HuH-7.5 (cell line): Measurements from ENCODE around the gene MYO18B.
A peak's percentile ranks its signal among the peaks of the same experiment; 100 is the strongest.

Experiments
- DNase-seq: peaks from one replicate; pipeline ENCODE4 v3.0.0; 2011; ENCODE audit warnings: low spot score

Gene MYO18B

DNA sequence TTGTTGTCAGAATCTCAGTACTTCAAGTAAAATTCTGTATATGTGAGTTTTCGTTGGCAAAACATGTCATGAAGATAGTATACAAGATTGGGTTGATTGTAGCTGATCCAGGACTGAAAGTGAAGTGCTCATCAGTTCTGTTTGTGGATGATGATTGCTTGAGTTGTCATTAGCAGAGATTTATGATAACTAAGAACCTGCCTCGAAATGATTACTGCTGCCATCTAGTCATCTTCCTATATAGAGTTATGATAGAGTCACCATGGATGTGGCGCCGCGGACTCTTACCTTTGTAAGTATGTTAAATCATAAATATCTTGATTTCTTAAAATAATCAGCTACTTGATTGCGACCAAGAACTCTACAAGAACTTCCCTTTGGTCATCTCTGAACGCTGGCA lies 27.9 kb upstream of the MYO18B start:
- DNase-seq = no peak

DNA sequence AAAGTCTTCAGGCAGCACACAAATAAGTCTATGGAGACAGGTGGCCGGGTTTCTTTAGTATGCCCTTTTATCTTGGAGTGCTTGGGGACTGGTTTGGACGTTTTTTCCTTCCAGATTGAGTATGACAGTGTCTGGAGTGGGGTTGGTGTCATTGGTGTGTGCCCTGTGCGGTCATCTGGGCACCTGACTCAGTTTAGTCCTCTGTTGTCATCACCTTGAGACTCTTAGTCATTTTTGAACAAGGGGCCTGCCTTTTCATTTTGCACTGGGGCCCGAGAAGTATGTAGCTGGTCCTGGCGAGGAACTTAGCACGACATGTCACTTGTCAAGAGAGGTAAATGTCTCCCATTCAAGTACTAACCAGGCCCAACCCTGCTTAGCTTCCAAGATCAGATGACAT lies 27.2 kb upstream of the MYO18B start:
- no peak for DNase-seq

DNA sequence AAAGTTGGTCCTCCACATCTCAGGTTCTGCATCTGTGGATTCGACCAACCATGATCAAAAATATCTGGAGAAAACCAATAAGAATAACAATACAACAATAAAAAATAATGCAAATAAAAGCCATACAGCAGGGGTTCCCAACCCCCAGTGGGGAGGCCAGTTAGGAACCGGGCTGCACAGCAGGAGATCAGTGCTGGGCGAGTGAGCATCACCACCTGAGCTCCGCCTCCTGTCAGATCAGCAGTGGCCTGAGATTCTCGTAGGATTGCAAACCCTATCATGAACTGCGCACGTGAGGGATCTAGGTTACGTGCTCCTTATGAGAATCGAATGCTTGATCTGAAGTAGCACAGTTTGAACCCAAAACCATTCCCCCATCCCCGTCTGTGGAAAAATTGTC lies 25.4 kb upstream of the MYO18B start:
- DNase-seq = no peak

DNA sequence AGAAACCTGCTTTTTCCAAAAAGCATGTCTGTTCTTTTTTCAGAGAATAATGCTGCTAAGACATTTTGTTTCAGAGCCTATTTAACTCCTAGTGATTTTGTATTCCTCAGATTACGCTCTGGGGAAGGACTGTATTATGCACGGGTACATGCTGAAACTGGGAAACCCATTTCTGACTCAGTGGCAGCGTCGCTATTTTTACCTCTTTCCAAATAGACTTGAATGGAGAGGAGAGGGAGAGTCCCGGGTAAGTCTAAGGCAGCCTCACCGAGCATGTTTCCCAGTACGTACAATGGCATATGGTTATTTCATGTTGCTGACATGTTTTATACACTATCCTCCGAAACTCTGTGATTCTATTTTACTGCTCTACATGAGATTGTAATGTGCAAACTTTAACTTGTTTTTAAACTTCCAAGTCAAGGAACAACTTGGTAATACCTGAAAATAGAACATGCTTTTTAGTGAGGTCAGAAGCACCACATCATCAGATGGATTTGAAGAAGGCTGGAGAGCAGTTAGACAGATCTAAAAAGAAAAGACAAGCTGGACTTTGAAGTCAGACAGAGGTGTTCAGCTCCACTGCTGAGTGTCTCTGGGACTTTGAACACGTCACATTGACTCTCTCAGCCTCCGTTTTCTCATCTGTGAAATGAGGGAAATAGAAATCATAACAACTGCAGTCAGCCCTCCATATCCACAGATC lies 23.7 kb upstream of the MYO18B start:
- no peak for DNase-seq

DNA sequence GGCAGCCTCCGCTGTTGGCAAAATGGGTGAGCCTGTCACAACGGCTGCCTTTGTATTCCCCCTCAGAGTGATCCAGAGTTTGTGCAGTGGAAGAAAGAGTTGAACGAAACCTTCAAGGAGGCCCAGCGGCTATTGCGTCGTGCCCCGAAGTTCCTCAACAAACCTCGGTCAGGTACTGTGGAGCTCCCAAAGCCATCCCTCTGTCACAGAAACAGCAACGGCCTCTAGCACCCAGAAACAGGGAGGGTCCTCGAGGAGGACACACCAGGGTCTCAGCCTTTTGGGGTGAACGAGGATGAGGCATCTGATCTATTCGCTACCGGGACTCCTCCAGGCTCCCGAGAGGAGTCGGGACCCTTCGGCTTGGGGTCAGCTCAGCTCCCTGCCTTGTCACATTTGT lies 19.8 kb upstream of the MYO18B start:
- no peak for DNase-seq

DNA sequence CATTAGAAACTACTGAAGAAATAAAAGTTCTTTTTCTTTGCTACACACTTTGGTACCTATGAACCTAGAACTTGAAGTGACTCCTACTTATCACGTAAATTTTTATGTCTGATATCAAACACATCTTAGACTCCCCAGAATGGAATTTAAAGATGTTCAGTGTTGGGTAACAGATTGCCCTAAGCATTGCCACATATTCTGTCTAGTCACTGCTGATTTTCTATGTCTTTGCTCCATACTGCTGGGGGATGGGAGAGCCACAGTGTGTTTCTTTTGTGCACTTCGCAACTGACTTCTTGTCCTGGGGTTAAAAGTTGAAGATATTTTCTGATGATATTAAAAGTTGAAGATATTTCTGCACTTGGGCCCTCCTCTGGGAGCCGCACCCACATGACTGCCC lies 19.4 kb upstream of the MYO18B start:
- DNase-seq = no peak

DNA sequence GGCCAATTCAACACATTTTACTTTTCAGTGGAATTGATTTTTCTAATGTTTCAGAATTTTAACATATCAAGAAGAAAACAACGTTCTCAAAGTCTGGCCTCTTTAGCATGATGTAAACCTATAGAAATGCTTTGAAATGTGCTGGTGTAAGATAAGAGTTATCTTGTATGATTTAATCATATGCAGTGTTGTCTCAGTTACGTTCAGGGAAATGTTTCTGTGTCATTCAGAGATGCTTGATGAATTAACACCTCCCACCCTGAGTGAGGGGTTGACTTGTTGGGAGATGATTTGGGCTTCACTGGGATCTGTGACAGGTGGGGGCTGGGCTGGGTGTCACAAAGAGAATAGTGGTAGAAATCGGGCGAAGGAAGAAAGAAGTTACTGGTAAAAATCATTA lies 15.7 kb upstream of the MYO18B start:
- no peak for DNase-seq

DNA sequence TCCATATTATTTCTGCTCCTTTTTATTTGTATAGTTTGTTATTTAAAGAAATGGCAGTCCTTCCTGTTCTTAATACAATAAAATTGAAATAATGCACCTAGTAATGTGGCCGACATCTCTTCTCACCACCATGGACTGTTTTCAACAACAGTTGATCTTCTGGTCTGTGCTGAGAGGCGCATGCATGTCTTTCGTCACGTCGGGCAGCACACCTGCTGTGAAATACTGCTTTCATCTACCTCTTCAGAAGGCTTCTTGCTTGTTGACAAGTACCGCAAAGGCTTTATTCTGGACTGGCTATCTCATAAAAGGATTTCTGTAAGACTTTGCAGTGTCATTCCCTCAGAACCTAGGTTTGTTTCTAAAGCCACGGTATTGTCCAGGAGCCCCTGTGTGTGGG lies 13.9 kb upstream of the MYO18B start:
- DNase-seq = no peak

DNA sequence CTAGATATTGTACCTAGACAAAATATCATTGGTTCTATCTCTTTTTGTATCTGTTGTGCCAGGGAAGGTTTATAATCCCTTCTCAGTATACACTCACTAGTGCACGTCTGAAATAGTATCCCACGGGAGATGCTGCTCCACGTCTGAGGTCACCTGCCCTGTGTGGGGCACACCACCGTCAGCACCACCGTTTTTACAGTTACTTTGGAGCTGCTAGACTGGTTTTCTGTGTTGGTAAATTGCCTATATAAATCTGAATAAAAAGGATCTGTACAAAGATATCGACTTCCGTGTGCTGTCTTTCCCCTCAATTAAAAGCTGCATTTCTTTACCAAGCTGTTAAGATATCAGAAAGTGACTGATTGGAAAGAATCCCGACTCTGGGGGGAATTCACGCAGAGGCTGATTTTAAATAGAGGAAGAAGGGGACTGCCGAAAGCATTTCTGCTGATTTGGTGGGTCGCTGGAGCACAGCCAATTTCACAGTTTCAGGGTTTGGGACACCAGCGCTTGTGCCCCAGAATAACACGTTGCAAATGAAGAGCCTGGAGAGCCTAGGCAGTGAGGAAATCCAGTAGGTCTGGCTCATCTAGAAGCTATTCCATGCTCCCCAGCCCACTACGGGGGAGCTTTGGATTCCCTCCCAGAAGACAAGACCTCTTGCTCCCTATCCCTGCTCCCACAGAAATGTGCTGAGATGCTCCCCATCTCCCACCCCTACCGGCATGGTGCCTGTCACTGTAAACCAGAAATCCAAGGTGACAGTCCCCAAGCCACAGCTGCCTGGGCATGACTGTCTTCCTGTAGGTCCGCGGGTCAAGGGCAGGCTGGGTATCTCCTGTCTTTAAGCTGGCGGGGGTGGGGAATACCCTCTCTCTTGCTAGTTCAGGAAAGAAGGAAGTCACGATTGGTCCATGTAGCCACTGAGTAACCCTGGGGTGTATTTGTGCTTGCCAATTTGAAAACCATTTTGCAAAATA lies 12.7 kb upstream of the MYO18B start:
- no peak for DNase-seq

DNA sequence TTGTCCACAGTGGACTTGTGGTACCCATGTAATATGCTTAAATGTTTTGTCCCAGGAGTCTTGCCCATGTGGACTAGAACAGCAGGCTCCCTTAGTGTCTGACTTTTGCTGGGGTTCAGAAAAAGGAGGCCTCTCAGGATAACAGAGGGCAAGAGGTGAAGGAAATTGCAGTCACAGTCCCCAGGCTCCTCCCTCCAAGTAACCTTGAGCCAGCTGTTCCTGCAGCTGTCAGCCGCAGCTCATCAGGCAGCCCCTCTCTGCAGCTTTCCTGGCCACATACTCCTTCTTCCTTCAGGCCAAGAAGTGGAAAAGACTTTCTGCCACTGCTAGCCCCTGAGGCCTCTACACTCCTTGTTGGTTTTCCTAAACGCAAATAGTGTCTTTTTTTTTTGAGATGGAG lies 6.3 kb upstream of the MYO18B start:
- DNase-seq = no peak

DNA sequence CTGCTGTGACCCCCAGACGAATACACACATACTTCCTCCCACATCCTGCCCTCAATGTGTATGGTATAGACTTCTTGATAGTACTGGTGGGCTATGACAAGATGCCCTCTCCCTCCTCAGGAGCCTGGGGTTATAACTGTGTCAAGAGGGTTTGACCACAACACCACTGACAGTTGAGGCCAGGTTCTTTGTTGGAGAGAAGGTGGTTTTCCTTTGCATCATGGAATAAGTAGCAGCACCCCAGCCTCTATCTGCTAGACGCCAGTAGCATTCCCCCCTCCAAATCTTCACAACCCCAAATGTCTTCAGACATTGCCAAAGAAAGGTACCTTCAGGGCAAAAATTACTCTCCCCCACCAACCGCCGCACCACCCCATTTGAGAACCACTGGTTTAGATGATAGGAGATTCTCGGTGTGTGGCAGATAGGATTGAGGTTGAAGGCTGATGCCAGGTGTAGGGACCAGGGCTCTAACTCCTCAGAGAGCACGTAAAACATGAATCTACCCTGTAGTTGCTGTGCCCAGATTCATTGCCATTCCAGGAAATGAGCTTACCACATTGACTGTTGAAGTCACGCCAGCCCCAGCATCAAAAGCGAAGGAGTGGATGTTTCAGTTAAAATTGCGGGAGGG lies 5.5 kb upstream of the MYO18B start:
- no peak for DNase-seq

DNA sequence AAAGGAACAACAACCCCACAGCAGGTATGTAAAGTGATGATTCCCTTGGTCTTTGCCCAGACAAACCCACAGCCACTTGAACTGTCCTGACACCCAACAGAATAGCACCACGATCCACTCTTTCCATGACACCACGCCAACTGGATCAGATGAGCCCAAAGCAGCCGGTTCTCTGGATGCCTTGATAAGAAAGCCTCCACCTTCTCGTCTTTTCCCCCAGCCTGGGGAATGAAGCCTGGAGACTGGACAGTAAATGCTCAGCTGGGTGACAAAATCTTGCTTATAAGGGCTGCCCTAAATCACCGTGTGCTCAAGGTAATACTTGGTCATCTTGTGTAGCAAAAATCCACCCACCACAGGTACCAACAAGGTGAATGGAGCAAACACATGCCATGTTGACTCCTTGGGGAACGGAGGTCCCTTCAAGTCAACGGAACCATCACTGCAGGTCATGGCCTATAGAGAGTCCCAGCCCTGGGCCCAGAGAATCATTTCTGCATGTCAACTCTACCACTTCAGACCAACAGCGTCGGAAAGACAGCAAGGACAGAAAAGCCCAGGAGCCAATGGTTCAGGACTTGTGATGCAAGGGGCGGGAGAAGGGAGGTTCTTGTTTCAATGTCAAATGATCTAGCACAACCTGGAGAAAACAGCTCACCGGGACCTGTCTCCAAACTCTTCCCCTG lies 2.2 kb upstream of the MYO18B start:
- DNase-seq = no peak

DNA sequence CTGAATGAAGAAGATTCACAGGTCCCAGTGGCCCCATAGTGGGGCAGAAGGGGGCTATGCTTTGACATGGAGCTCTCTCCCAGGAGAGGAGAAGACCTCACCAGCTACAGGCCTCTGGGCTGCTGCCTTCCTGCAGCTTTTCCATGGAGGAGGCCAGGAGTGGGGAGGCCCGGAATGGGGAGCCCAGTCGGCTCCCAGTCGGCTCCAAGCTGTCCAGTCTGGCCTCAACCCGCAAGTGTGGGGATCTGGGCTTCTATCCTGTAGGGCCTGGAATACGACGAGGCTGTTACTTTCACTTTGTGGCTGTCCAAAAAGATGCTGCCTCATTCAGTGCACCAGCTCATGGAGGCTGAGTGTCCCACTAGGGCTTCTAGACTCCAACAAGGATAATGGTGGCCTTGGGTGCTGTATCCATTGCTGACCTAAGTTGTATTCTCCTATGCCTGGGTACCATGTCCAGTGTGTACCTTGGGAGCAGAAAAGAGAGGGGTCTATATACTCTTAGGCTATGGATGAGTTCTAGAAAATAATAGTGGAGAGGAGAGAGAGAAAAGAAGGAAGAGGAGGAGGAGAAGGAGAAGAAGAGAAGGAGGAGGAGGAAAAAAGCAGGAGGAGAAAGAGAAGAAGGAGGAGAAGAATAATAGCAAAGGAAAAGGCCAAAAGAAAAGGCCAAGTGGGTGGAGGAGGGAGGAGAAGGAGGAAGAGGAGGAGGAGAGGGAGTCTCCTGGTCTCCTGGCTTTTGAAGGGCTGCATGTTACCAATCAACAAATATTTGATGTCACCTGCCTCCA lies 1.1 kb downstream of the MYO18B start:
- no peak for DNase-seq

DNA sequence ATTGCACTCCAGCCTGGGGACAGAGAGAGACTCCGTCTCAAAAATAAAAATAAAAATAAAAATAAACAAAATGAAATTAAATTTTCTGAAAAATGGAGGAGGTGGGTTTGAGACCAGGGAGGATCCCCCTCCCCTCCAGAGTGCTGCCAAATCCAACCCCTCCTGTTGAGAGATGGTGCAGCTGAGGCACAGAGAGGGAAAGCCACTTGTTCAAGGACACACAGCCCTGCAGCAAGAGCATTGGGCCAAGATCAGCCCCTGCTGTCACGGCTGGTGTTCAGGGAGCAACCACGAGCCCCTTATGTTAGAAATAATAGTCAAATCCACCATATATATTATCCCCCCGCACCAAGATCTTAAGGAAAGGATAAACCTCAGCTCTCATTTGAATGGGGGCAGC lies 2.7 kb downstream of the MYO18B start:
- no peak for DNase-seq

DNA sequence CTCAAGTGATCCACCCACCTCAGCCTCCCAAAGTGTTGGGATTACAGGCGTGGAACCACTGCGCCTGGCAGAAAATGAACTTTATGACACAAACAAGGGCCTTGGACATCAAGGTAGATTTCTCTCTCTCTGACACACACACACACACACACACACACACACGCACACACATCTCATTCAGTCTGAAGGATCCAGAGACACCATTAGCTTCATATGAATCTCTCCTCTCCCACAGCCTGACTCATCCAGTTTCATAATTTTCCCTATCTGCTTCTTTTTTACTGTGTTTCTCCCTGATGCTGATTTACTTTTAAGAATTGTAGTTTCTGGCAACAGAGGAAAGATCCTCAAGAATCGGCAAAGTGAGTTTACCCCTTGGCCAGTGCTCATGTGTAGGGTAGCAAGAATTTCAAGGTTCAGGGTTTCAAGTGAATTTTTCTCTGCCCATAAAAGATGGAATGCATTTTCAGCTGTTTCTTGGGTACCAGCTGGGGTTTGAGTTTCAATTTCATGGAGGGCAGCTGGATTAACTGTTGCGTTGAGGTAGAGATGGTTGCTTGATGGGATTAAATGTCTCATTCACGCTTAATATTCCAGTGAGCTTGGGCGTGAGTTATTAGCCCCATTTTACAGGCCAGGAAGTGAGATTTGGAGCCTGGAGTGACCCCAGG lies 3.5 kb downstream of the MYO18B start:
- DNase-seq = no peak

DNA sequence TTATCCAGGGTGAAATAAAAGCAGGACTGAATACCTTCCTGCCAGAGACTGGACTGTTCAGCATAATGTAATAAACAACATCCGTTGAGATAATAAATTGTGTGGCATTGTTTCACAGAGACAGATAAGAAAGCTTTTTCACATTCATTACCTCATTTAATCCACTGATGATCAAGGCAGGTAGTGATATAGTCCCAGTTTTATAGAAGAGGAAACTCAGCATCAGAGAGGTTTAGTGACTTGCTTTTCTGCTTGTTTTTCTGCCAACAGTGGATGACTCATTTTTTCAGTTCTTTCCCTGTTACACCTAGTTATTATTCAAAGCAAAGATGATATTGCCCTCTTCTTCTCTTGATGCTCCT lies 4.0 kb downstream of the MYO18B start:
- DNase-seq = no peak

DNA sequence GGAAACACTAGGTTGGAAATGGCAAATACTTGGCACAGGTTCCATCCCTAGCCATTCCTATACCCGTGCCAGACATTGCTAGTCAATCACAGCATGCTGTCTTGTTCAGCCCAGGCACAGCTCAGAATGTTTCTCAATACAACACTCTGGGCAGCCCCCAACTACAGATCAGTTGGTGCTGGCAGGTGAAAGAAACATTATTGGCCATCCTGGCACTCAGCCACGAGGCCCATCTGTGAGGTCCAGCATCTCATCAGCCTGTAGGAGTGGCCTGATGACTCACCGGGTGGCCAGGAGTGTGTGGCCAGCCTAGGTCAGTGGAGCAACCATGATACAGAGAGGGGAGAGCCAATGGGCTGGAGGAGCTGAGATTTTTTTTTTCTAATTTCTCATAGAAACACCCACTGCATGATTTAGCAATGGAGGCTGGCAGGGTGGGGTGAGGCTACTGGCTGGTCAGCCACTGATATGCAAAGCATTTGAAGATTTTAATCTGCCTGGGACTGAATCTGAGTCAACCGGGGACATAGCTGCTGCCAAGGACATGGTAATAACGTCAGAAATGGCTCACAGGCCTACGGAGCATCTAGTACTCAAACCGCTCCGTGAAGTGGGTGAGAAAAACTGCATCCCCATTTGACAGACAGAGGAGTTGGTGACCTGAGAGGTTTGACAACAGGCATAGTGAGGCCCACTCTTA lies 5.4 kb downstream of the MYO18B start:
- peak; percentile 39 for DNase-seq

DNA sequence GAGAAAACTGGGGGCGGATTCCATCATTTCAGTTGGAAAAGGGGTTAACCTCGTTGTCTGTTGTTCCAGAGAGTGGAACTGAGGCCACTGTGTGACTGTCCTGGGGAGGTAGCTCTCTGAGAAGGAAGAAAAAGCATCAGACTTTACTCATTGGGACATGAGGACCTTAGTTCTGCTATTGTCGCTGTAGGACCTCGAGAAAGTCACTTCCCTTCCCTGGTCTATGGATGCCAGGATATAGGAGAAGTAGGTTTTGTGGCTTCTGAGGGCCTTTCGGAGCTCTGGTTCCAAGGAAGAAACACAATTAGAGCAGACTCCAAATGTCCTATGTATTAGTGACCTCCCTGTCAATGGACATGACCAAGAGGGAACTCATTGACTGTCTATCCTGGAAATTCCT lies 6.2 kb downstream of the MYO18B start:
- no peak for DNase-seq

DNA sequence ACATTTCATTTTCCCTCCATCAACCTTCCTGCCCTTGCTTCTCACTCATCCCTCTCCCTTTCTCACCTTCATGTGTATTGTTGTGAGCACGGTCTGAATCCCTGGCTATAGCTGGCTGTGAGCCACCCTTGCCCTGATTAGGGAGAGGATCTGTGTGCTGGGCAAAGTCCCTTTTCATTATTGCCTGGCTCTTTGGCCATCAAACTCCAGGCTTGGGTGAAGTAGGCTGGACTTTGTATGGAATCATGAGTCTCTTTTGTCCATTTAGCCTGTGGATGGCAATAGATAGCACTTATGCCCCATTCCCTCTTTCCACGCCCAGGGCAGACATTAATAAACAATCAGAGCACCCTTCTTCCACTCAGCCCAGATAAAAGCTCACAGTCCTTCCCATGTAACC lies 6.7 kb downstream of the MYO18B start:
- DNase-seq = peak; percentile 60

DNA sequence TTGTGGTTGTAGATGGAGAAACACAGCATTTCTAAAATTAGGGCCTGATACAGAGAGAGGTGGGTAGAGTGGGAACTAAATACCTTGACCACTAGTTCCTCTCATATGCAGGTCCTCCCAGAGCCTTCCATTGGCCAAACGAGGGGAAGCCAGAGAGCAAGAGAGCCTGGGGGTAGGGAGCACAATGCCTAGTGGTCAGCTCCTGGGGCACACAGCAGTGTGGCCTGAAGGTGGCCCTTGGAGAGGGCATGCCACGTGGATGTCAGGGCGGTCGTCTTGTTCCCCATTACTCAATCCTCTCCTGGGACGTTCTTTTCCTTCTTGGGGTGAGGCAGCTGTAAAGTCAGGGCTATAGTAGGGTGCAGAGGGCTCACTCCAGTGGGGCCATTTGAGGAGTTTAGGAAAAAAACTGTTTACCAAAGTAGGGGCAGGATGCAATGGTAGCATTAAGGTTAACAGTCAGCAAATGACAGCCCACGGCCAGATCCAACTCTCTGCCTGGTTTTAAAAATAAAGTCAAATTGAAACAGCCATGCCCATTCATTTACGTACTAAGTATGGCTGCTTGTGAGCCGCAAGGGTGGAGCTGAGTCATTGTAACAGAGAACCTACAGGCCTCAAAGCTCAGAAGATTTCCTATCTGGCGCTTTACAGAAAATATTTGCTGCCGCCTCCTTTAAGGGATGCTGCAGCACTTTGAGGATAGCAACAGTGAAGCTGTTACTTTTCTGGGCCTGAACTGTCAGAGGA lies 7.6 kb downstream of the MYO18B start:
- no peak for DNase-seq
